GM19395 (cell line): ENCODE data around the gene FFAR3.
"Not testable (repeated sequence)": the region's sequence is repeated elsewhere in the genome, so short reads cannot be mapped to it uniquely, and the experiment has no call there.

Experiments used
- ATAC-seq: cut with Tn5 transposase; IDR thresholded peaks from one replicate; pipeline ENCODE4 v1.9.1; 2021; ENCODE audit warnings: mild to moderate bottlenecking, moderate library complexity; ENCODE audit not compliant: unreplicated experiment

The FFAR3 gene

DNA sequence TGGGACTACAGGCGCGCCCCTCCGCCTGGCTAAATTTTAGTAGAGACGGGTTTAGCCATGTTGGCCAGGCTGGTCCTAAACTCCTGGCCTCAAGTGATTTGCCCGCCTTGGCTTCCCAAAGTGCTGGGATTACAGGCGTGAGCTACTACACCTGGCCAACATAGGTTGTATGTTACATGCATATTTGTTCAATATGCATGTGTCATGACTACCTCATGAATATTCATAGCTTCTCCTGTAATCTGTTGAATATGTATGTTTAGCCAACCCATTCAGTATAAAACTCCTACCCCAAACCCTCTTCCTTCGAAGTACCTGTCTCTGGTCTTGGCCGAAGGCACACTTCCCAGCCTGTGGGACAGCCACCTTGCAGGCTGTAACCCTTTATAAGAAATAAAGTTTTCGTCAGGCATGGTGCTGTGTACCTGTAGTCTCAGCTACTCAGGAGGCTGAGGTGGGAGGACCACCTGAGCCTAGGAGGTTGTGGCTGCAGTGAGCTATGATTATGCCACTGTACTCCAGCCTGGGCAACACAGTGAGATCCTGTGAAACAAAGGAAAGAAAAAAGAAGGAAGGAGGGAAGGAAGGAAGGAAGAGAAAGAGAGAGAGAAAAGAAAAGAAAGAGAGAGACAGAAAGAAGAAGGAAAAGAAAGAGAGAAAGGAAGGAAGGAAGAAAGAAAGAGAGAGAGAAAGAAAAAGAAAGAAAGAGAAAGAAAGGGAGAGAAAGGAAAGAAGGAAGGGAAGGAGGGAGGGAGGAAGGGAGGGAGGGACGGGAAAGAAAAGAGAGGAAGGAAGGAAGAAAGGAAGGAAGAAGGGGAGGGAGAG is 41.9 kb downstream of the FFAR3 start:
- ATAC-seq: no peak

GRCh38 chr19:35400773-35401100 is 42.5 kb downstream of the FFAR3 start:
- ATAC-seq: no peak

DNA sequence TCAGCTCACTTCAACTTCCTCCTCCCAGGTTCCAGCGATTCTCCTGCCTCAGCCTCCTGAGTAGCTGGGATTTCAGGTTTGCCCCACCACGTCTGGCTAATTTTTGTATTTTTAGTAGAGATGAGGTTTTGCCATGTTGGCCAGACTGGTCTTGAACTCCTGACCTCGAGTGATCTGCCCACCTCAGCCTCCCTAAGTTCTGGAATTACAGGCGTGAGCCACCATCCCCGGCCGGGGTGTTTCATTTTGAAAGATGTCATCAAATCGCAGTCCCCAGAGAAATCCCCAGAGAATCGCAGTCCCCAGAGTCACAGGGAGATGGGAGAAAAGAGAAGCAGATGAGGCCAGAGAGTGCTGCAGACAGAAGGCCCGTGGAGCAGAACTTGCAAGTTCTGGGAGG is 43.2 kb downstream of the FFAR3 start:
- not testable (repeated sequence) for ATAC-seq

- ATAC-seq: no peak
Measured at GRCh38 chr19:35403116-35403760, 45.0 kb downstream of the FFAR3 start.

GRCh38 chr19:35404879-35405622 is 46.8 kb downstream of the FFAR3 start:
- peak; percentile 65 for ATAC-seq

GRCh38 chr19:35407619-35408018 is 49.4 kb downstream of the FFAR3 start:
- ATAC-seq: no peak

DNA sequence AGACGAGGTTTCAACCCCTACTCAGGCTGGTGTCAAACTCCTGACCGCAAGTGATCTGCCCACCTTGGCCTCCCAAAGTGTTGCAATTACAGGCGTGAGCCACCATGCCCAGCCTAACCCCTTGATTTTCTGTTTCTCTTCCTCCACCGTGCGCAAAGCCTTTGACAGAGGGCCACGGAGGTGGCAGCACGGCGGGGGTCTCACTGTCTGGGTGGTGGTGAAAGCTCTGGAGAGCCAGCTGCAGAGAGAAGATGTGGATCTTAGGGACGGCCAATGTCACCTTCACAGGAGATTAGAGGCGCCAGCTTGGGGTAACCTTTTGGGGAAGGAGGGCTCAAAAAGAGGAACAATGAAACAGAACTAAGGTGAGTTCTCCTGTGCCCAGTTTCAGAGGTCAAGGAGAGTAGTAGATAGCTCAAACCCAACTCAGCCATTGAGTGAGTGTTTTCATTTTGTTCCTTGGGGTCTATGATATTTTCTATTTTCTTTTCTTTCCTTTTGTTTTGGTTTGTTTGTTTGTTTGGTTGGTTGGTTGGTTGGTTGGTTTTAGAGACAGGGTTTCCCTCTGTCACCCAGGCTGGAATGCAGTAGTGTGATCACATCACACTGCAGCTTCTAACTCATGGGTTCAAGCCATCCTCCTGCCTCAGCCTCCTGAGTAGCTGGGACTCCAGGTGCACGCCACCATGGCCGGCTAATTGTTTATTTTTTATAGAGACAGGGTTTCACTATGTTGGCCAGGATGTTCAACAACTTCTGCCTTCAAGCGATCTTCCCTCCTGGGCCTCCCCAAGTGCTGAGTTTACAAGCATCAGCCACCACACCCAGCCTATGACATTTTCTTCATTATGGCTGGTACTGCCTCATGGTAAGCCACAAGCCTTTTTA is 50.3 kb downstream of the FFAR3 start:
- ATAC-seq: peak; percentile 70

GRCh38 chr19:35409191-35409590 is 50.9 kb downstream of the FFAR3 start:
- ATAC-seq: no peak
